ENCODE results near the gene UGT1A9.

UGT1A9 gene

DNA sequence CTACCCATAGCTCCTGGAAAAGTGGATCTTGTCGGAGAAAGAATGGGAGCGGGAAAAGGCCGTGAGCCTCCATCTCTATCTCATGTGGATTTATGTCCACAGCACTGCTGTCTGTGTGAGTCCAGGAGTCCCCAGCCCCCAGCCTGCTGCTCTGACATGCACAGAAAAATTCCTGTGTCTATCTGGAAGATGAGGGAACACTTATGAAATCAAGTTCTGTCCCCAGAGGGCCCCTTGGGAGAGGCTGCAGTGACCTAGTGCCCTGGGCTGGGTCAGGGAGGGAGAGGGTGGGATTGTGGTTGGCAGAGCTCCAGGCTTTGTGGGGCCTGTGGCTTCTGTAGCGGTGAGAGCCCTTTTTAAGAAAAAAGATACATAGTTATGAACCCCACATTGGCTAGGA, 145.1 kb downstream of the UGT1A9 start:
- Histone ChIP-seq H3K27ac (ENCODE audit: insufficient read depth in 1 of 2, low read depth in 1 of 2, low read length in 2 of 2, poor library complexity in 1 of 2, severe bottlenecking in 2 of 2) (no peak overlapping the region), H3K36me3 (ENCODE audit: control insufficient read depth in 4 of 4, insufficient read depth in 4 of 4, low read length in 3 of 4) (no peaks in the 10 kb centered on the region), H3K27me3 (replicated peaks in 2 of 5; ENCODE audit: control insufficient read depth in 4 of 5, insufficient read depth in 5 of 5, low read length in 4 of 5) (peaks cover 0 to 4% (median 0%) of the 10 kb centered on the region in 5 experiments), H3K9me3 (ENCODE audit: control extremely low read depth in 1 of 5, control insufficient read depth in 4 of 5, insufficient read depth in 2 of 5, low read depth in 1 of 5, low read length in 4 of 5) (no peaks in the 10 kb centered on the region), H3K4me1 (ENCODE audit: control extremely low read depth in 1 of 4, control insufficient read depth in 4 of 4, insufficient read depth in 4 of 4, low read length in 3 of 4) (no peaks in the 10 kb centered on the region), H3K4me3 (ENCODE audit: control insufficient read depth in 1 of 7, extremely low read depth in 1 of 7, insufficient read depth in 4 of 7, low read depth in 2 of 7, low read length in 6 of 7) (no peak overlapping the region)
- ChIA-PET POLR2A (no interaction called here), CTCF (no interaction called here)
- no peak for DNase-seq
- 88% methylated on average over 4 of the region's 4 CpGs for WGBS (ENCODE audit: insufficient coverage)

DNA sequence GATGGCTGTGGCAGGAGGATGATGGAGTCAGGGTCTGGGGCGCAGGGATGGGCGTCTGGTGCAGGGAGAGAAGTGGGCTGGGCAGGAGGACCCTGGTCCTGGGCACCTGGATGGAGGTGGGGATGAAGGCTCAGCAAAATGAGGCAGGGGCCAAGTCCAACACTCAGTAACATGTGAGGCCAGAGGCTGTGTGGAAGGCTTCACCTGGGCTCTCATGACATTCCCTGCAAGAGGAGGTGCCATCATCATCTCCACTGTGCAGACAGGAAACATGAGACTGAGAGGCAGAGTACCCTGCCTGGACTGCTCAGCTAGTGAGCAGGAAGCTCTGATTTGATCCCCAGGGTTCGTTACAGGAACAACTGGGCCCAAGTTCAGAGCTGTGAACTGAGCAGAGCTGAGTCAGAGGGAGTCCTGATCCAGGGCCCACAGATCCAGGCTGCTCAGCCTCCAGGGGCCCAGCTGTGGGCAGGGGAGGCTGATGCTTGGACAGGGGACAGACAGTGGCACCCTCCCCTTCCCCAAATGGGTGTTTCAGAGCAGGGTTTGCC, 145.7 kb downstream of the UGT1A9 start:
- ChIA-PET POLR2A (interaction anchor here (0.7 kb wide), 1 partner anchor 33 kb away, joined by 3 read pairs; no protein-coding TSS in a partner anchor), CTCF (no interaction called here)
- H3K4me3 ChIP-seq (ENCODE audit: control insufficient read depth in 1 of 7, extremely low read depth in 1 of 7, insufficient read depth in 4 of 7, low read depth in 2 of 7, low read length in 6 of 7), result no peak overlapping the region
- H3K4me1 ChIP-seq (ENCODE audit: control extremely low read depth in 1 of 4, control insufficient read depth in 4 of 4, insufficient read depth in 4 of 4, low read length in 3 of 4), result no peaks in the 10 kb centered on the region
- DNase-seq, result no peak
- peaks cover 0 to 4% (median 0%) of the 10 kb centered on the region in 5 experiments for H3K27me3 ChIP-seq (replicated peaks in 2 of 5; ENCODE audit: control insufficient read depth in 4 of 5, insufficient read depth in 5 of 5, low read length in 4 of 5)
- WGBS (ENCODE audit: insufficient coverage), result 92% methylated on average over 3 of the region's 3 CpGs
- H3K27ac ChIP-seq (ENCODE audit: insufficient read depth in 1 of 2, low read depth in 1 of 2, low read length in 2 of 2, poor library complexity in 1 of 2, severe bottlenecking in 2 of 2), result no peak overlapping the region
- H3K9me3 ChIP-seq (ENCODE audit: control extremely low read depth in 1 of 5, control insufficient read depth in 4 of 5, insufficient read depth in 2 of 5, low read depth in 1 of 5, low read length in 4 of 5), result no peaks in the 10 kb centered on the region
- no peaks in the 10 kb centered on the region for H3K36me3 ChIP-seq (ENCODE audit: control insufficient read depth in 4 of 4, insufficient read depth in 4 of 4, low read length in 3 of 4)

DNA sequence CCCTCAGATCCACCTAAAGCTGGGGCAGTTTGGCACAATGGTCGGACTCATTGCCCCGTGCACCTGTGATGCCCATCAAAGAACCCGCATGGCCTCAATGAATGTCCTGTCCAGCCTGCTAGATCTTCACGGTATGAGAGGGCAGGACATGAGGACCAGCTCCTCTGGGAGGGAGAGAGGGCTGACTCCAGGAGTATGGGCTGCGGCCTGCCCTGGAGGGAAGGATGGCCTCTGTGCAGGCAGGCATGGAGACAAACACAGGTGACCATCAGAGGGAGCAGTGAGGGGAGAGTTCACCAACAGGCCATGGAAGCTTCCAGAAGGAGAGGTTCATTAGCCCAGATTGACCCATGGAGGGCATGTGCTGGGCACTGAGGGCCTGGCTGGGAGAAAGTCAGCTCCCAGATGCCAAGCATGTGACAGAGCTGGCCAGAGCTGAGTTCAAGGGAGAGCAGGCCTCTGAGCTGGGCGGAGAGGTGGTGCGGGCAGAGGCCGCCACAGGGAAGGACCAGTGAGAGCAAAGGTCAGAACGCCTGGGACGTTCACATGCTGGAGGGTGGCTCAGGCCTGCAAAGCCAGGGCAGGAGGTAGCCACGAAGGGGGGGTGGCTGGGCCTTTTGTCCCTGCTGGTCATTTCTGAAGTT, 146.4 kb downstream of the UGT1A9 start:
- Histone ChIP-seq H3K27me3 (replicated peaks in 2 of 5; ENCODE audit: control insufficient read depth in 4 of 5, insufficient read depth in 5 of 5, low read length in 4 of 5) (peaks cover 0 to 4% (median 0%) of the 10 kb centered on the region in 5 experiments), H3K36me3 (ENCODE audit: control insufficient read depth in 4 of 4, insufficient read depth in 4 of 4, low read length in 3 of 4) (no peaks in the 10 kb centered on the region), H3K4me1 (ENCODE audit: control extremely low read depth in 1 of 4, control insufficient read depth in 4 of 4, insufficient read depth in 4 of 4, low read length in 3 of 4) (no peaks in the 10 kb centered on the region), H3K27ac (ENCODE audit: insufficient read depth in 1 of 2, low read depth in 1 of 2, low read length in 2 of 2, poor library complexity in 1 of 2, severe bottlenecking in 2 of 2) (no peak overlapping the region), H3K9me3 (ENCODE audit: control extremely low read depth in 1 of 5, control insufficient read depth in 4 of 5, insufficient read depth in 2 of 5, low read depth in 1 of 5, low read length in 4 of 5) (no peaks in the 10 kb centered on the region), H3K4me3 (ENCODE audit: control insufficient read depth in 1 of 7, extremely low read depth in 1 of 7, insufficient read depth in 4 of 7, low read depth in 2 of 7, low read length in 6 of 7) (no peak overlapping the region)
- POLR2A ChIA-PET, result interaction anchor here (0.7 kb wide), 1 partner anchor 32 kb away, joined by 3 read pairs; no protein-coding TSS in a partner anchor
- WGBS (ENCODE audit: insufficient coverage), result 100% methylated on average over 11 of the region's 11 CpGs
- no peak for DNase-seq
- CTCF ChIA-PET, result no interaction called here

DNA sequence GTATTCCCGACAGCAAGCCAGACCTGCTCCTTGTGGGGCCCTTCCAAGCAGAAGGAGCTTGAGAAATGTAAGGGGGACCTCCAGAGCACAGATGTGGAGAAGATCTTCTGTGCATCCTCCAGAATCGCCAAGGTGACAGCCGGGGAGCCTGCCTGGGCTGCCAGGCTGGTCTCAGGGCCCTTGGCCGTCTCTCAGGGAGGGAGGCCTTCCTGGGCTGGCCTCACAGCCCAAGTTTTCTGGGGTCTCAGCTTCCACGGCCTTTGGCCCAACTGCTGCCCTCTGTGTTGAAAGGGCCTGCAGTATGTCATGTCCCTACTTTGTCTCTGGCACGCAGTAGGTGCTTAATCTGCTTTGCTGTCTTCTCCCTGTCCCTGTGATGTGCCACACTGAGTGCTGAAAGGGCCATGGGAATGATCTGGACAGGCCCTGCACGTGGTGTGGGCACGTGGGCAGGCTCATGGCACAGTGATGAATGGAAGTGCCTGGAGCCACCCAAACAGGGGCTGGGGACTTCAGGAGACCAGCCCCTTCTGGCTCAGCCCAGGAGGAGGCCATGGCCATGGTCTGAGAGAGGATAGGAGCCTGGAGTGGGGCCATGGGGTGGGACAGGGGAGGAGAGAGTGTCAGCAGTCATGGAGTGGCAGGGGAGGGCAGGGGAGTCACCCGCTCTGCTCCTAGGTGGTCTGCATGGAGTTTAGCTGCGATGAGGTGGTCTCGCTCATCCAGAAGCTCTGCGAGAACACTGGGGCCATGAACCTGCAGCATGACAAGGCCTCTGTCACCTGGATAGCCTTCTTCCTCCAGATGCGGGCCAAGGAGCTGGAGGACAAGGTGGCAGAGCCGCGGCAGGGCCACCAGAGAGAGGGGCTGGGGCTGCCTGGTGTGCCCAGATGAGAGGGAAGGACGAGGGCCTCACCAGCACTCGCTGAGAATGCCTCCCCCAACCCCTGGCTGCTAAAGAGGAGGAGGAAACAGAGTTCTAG, 147.2 kb downstream of the UGT1A9 start:
- Histone ChIP-seq H3K4me1 (ENCODE audit: control extremely low read depth in 1 of 4, control insufficient read depth in 4 of 4, insufficient read depth in 4 of 4, low read length in 3 of 4) (no peaks in the 10 kb centered on the region), H3K36me3 (ENCODE audit: control insufficient read depth in 4 of 4, insufficient read depth in 4 of 4, low read length in 3 of 4) (no peaks in the 10 kb centered on the region), H3K9me3 (ENCODE audit: control extremely low read depth in 1 of 5, control insufficient read depth in 4 of 5, insufficient read depth in 2 of 5, low read depth in 1 of 5, low read length in 4 of 5) (no peaks in the 10 kb centered on the region), H3K4me3 (ENCODE audit: control insufficient read depth in 1 of 7, extremely low read depth in 1 of 7, insufficient read depth in 4 of 7, low read depth in 2 of 7, low read length in 6 of 7) (no peak overlapping the region), H3K27me3 (replicated peaks in 2 of 5; ENCODE audit: control insufficient read depth in 4 of 5, insufficient read depth in 5 of 5, low read length in 4 of 5) (peaks cover 0 to 4% (median 0%) of the 10 kb centered on the region in 5 experiments), H3K27ac (ENCODE audit: insufficient read depth in 1 of 2, low read depth in 1 of 2, low read length in 2 of 2, poor library complexity in 1 of 2, severe bottlenecking in 2 of 2) (no peak overlapping the region)
- 77% methylated on average over 10 of the region's 17 CpGs for WGBS (ENCODE audit: insufficient coverage)
- no peak for DNase-seq
- POLR2A ChIA-PET, result no interaction called here
- CTCF ChIA-PET, result no interaction called here

GRCh38 chr2:233819884-233820773, 148.4 kb downstream of the UGT1A9 start:
- ChIA-PET CTCF (no interaction called here), POLR2A (interaction anchor here (0.7 kb wide), 1 partner anchor 10 kb away, joined by 3 read pairs; no protein-coding TSS in a partner anchor)
- no peak for DNase-seq
- Histone ChIP-seq H3K9me3 (ENCODE audit: control extremely low read depth in 1 of 5, control insufficient read depth in 4 of 5, insufficient read depth in 2 of 5, low read depth in 1 of 5, low read length in 4 of 5) (no peaks in the 10 kb centered on the region), H3K36me3 (ENCODE audit: control insufficient read depth in 4 of 4, insufficient read depth in 4 of 4, low read length in 3 of 4) (no peaks in the 10 kb centered on the region), H3K4me1 (ENCODE audit: control extremely low read depth in 1 of 4, control insufficient read depth in 4 of 4, insufficient read depth in 4 of 4, low read length in 3 of 4) (no peaks in the 10 kb centered on the region), H3K27ac (ENCODE audit: insufficient read depth in 1 of 2, low read depth in 1 of 2, low read length in 2 of 2, poor library complexity in 1 of 2, severe bottlenecking in 2 of 2) (no peak overlapping the region), H3K4me3 (ENCODE audit: control insufficient read depth in 1 of 7, extremely low read depth in 1 of 7, insufficient read depth in 4 of 7, low read depth in 2 of 7, low read length in 6 of 7) (no peak overlapping the region), H3K27me3 (replicated peaks in 2 of 5; ENCODE audit: control insufficient read depth in 4 of 5, insufficient read depth in 5 of 5, low read length in 4 of 5) (no peaks in the 10 kb centered on the region)
- 91% methylated on average over 14 of the region's 18 CpGs for WGBS (ENCODE audit: insufficient coverage)

DNA sequence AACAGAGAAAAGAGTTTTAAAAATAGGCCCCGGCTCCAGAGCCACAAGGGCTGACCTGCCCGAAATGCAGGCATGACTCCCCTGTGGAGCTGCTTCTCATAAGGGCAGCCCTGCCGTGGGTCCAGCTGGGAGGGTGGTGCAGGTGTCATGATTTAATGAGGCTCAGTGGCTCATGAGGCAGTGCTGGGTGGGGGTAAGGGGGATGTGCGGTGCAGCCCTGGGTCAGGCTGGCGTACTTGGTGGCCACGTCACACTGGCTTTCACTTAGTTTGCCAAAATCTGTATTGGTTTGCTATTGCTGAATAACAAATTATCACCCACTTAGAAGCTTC, 149.0 kb downstream of the UGT1A9 start:
- WGBS (ENCODE audit: insufficient coverage), result 93% methylated on average over 3 of the region's 6 CpGs
- Histone ChIP-seq H3K27me3 (replicated peaks in 2 of 5; ENCODE audit: control insufficient read depth in 4 of 5, insufficient read depth in 5 of 5, low read length in 4 of 5) (no peaks in the 10 kb centered on the region), H3K4me1 (ENCODE audit: control extremely low read depth in 1 of 4, control insufficient read depth in 4 of 4, insufficient read depth in 4 of 4, low read length in 3 of 4) (no peaks in the 10 kb centered on the region), H3K27ac (ENCODE audit: insufficient read depth in 1 of 2, low read depth in 1 of 2, low read length in 2 of 2, poor library complexity in 1 of 2, severe bottlenecking in 2 of 2) (no peak overlapping the region), H3K4me3 (ENCODE audit: control insufficient read depth in 1 of 7, extremely low read depth in 1 of 7, insufficient read depth in 4 of 7, low read depth in 2 of 7, low read length in 6 of 7) (no peak overlapping the region), H3K9me3 (ENCODE audit: control extremely low read depth in 1 of 5, control insufficient read depth in 4 of 5, insufficient read depth in 2 of 5, low read depth in 1 of 5, low read length in 4 of 5) (no peaks in the 10 kb centered on the region), H3K36me3 (ENCODE audit: control insufficient read depth in 4 of 4, insufficient read depth in 4 of 4, low read length in 3 of 4) (no peaks in the 10 kb centered on the region)
- CTCF ChIA-PET, result no interaction called here
- POLR2A ChIA-PET, result interaction anchor here (0.7 kb wide), 1 partner anchor 9 kb away, joined by 3 read pairs; no protein-coding TSS in a partner anchor
- no peak for DNase-seq

Measured in common myeloid progenitor, CD34-positive (primary cell).